ENCODE measurements around the gene MRAP2. TPM values are rescaled to one million over a fixed set of nuclear protein-coding genes. Genes with fewer than 3 reads are reported as not detected.
A peak's percentile ranks its signal among the peaks of the same experiment; 100 is the strongest.

MRAP2 gene
- total RNA-seq, 1 experiment from 2014 or later: 4.9 TPM

- H3K4me3 Mint-ChIP-seq: no peak overlapping the region
- peak overlapping the region; percentile 71; the same call in 1 of the 2 replicates for H3K27ac Mint-ChIP-seq
- peaks cover 35% of the 10 kb centered on the region for H3K4me1 Mint-ChIP-seq
- H3K9me3 Mint-ChIP-seq: peaks cover 9% of the 10 kb centered on the region
- POLR2A ChIA-PET: no interaction called here
- no peak for TF ChIP-seq FOXK1 (CRISPR knock-in tag; IDR thresholded peaks at IDR 0.05)
- no peak for TF ChIP-seq AR (CRISPR knock-in tag; IDR thresholded peaks at IDR 0.05)
- TF ChIP-seq JAZF1 (CRISPR knock-in tag; IDR thresholded peaks at IDR 0.05): no peak
- no peak for TF ChIP-seq HMGA2 (CRISPR knock-in tag; IDR thresholded peaks at IDR 0.05)
- no peak for TF ChIP-seq AFF4 (CRISPR knock-in tag; IDR thresholded peaks at IDR 0.05; ENCODE audit: borderline replicate concordance)
- no peak for TF ChIP-seq OVOL2 (CRISPR knock-in tag; IDR thresholded peaks at IDR 0.05; ENCODE audit: borderline replicate concordance)
- no peak for TF ChIP-seq FOXJ3 (CRISPR knock-in tag; IDR thresholded peaks at IDR 0.05; ENCODE audit: borderline replicate concordance)
- no peak for TF ChIP-seq TP53 (CRISPR knock-in tag; IDR thresholded peaks at IDR 0.05)
- no peak for TF ChIP-seq ZNF263 (CRISPR knock-in tag; IDR thresholded peaks at IDR 0.05; ENCODE audit: low read depth)
- TF ChIP-seq ZNF281 (CRISPR knock-in tag; IDR thresholded peaks at IDR 0.05): no peak
- TF ChIP-seq SMAD3 (CRISPR knock-in tag; IDR thresholded peaks at IDR 0.05; ENCODE audit: borderline replicate concordance): no peak
- TF ChIP-seq ZBTB43 (CRISPR knock-in tag; IDR thresholded peaks at IDR 0.05): no peak
- no peak for TF ChIP-seq E2F5 (CRISPR knock-in tag; IDR thresholded peaks at IDR 0.05)
- H3K36me3 Mint-ChIP-seq: 0 out of 2 replicates have a peak, but pooled peaks cover 1% of the 10 kb centered on the region
- CTCF ChIA-PET: no interaction called here
- H3K27me3 Mint-ChIP-seq (ENCODE audit: low read depth): no peaks in the 10 kb centered on the region; the same call in 1 of the 2 replicates
- DNase-seq (ENCODE audit: low spot score) (peak; percentile 38), ATAC-seq (peak; percentile 76)
Observed at GRCh38 chr6:84078335-84078734, 44.8 kb downstream of the MRAP2 start.

GRCh38 chr6:84081222-84081621, 47.6 kb downstream of the MRAP2 start:
- Mint-ChIP-seq H3K9me3 (peaks cover 8% of the 10 kb centered on the region), H3K4me1 (peaks cover 39% of the 10 kb centered on the region), H3K4me3 (no peak overlapping the region), H3K36me3 (no peaks in the 10 kb centered on the region), H3K27me3 (ENCODE audit: low read depth) (no peaks in the 10 kb centered on the region; the same call in 1 of the 2 replicates), H3K27ac (no peak overlapping the region)
- DNase-seq (ENCODE audit: low spot score): no peak
- no peak for ATAC-seq
- ChIA-PET POLR2A (no interaction called here), CTCF (no interaction called here)
- no peak for TF ChIP-seq E2F1 (CRISPR knock-in tag; IDR thresholded peaks at IDR 0.05)
- no peak for TF ChIP-seq EMX1 (CRISPR knock-in tag; IDR thresholded peaks at IDR 0.05)
- TF ChIP-seq, protein P1, sequence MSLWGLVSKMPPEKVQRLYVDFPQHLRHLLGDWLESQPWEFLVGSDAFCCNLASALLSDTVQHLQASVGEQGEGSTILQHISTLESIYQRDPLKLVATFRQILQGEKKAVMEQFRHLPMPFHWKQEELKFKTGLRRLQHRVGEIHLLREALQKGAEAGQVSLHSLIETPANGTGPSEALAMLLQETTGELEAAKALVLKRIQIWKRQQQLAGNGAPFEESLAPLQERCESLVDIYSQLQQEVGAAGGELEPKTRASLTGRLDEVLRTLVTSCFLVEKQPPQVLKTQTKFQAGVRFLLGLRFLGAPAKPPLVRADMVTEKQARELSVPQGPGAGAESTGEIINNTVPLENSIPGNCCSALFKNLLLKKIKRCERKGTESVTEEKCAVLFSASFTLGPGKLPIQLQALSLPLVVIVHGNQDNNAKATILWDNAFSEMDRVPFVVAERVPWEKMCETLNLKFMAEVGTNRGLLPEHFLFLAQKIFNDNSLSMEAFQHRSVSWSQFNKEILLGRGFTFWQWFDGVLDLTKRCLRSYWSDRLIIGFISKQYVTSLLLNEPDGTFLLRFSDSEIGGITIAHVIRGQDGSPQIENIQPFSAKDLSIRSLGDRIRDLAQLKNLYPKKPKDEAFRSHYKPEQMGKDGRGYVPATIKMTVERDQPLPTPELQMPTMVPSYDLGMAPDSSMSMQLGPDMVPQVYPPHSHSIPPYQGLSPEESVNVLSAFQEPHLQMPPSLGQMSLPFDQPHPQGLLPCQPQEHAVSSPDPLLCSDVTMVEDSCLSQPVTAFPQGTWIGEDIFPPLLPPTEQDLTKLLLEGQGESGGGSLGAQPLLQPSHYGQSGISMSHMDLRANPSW (CRISPR knock-in tag; conservative IDR thresholded peaks at IDR 0.05; ENCODE audit: low read depth): no peak
- TF ChIP-seq CREB1 (CRISPR knock-in tag; IDR thresholded peaks at IDR 0.05): no peak

All from WTC11 (cell line).